Stomach (tissue), 4 donors: Measurements from ENCODE around the gene ABHD4.
"Not testable (repeated sequence)": the region's sequence is repeated elsewhere in the genome, so short reads cannot be mapped to it uniquely, and the experiment has no call there.

Experiments used
- CTCF ChIP-seq, 7 experiments: fragments of 450-650 bp in 4 of 7; fragments of 200-600 bp in 3 of 7; sonication (generic) in 3 of 7; IDR thresholded peaks; one replicate each; pipeline ENCODE4 v1.5.1; 2016 to 2019; ENCODE audit warnings: antibody characterized with exemption in 7 of 7, control low read depth in 2 of 7, mild to moderate bottlenecking in 1 of 7
- EP300 ChIP-seq: sonication (generic); formaldehyde crosslinking; IDR thresholded peaks from one replicate; pipeline ENCODE4 v1.6.1; 2017; ENCODE audit warnings: antibody characterized with exemption
- POLR2A ChIP-seq, 4 donors: fragments of 450-650 bp; IDR thresholded peaks; one replicate each; pipeline ENCODE4 v1.6.1; 2016; ENCODE audit warnings: antibody characterized with exemption in 4 of 4, control low read depth in 2 of 4, mild to moderate bottlenecking in 1 of 4, moderate library complexity in 1 of 4
- POLR2AphosphoS5 ChIP-seq, 3 donors: sonication (generic); formaldehyde crosslinking; IDR thresholded peaks; one replicate each; pipeline ENCODE4 v1.6.1; 2016; ENCODE audit warnings: antibody characterized with exemption in 3 of 3

DNA sequence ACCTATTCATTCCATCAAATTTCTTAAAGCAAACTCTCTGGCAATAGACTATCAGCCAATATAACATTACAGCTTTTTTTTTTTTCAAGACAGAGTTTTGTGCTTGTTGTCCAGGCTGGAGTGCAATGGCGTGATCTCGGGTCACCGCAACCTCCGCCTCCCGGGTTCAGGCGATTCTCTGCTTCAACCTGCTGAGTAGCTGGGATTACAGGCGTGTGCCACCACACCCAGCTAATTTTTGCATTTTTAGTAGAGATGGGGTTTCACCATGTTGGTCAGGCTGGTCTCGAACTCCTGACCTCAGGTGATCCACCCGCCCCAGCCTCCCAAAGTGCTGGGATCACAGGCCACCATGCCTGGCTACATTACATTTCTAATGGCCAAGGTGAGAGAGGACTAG, 31.8 kb upstream of the ABHD4 start:
- not testable (repeated sequence) for TF ChIP-seq CTCF (IDR thresholded peaks at IDR 0.05); POLR2AphosphoS5 (IDR thresholded peaks at IDR 0.05); POLR2A (IDR thresholded peaks at IDR 0.05); EP300
